Activated T-cell treated with anti-CD3 and anti-CD28 coated beads for 48 hours (primary cell): ENCODE measurements around the gene PARL.

Experiments
- DNase-seq: peaks from one replicate; pipeline ENCODE4 v3.0.0-alpha.2; 2020; ENCODE audit warnings: low read depth

PARL gene

DNA sequence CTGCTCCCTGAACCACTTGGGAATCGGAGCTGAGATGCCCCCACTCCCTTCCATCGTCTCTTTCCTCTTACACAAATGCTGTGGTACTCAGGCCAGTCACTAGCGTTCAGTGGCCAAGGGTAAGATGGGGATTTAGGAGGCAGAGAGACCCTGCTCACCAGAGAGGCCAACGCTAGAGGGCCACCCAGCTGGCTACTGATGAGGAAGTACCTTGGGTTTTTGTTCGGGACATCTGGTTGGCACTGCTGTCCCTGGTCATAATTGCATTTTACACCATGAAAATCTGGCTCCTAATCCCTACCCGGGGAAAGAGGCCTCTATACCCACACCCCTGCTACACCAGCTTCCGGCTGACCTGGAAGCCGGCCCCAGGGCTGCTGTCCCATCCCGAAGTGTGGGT, 67.0 kb downstream of the PARL start:
- no peak for DNase-seq

- no peak for DNase-seq
These were observed 67.8 kb downstream of the PARL start for GRCh38 chr3:183816681-183817510.

DNA sequence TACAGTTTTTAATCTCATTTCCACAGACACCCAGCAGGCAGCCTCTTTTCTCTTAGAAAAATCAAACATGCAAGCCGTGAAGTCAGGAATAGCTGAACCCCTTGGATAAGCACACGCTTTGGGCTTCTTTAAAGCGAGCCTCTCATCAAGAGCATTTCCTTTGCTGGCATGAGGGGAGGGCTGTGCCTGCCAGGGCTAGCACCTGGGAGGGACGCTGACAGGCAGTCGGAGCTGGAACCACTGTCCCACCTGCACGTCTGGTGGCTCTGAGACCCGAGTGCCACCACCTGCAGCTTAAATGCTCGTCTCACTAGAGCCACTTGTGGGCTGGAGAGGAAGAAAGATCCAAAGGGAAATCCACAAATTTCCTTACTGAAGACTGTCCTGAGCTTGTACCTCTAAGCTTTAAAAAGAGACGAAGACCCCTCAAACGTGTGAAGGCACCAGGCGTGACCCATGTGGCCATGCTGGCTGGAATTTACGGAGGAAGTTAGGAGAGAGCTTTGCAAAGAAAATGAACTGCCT, 68.7 kb downstream of the PARL start:
- no peak for DNase-seq

- no peak for DNase-seq
These were observed 69.1 kb downstream of the PARL start for GRCh38 chr3:183815563-183815940.

DNA sequence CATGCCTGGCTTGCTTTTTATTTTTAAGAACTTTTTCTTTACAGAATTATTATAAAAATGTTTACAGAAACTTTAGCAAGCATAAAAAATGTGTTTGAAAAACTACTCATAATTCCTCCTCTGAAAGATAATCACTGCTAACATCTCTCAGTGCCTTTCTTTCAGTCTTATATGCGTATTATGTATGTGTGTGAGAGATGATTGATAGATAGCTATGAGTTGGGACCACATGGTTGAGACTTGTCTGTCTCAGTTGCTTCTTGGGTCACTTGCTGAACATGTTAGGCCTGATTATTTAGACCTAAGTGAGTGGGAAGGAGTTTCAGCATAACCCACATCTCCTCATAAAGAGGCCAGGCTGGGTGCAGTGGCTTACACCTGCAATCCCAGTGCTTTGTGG, 70.4 kb downstream of the PARL start:
- DNase-seq = no peak

GRCh38 chr3:183812761-183813445, 71.8 kb downstream of the PARL start:
- DNase-seq = no peak

GRCh38 chr3:183811638-183812037, 73.0 kb downstream of the PARL start:
- no peak for DNase-seq

- no peak for DNase-seq
These were observed 73.8 kb downstream of the PARL start for GRCh38 chr3:183810643-183811594.

DNA sequence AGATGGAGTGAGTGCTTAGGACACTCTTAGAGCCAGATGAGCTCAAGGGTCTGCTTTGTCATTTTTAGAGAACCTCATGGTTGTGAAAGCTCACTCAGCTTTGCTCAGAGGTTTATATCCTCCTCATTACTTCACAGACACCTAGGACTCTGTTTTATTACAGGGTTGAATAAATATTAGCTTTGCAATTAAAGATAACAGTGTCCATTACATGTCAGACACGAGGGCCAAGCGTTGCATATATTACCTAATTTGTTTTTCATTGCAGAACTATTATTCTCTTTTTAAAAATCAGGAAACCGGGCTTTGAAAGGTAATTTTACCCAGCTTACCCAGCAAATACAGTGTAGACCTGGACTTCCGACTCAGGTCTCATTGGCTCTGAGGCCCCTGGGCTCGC, 75.4 kb downstream of the PARL start:
- DNase-seq = no peak

- DNase-seq = no peak
These were observed 76.3 kb downstream of the PARL start for GRCh38 chr3:183808355-183808754.

DNA sequence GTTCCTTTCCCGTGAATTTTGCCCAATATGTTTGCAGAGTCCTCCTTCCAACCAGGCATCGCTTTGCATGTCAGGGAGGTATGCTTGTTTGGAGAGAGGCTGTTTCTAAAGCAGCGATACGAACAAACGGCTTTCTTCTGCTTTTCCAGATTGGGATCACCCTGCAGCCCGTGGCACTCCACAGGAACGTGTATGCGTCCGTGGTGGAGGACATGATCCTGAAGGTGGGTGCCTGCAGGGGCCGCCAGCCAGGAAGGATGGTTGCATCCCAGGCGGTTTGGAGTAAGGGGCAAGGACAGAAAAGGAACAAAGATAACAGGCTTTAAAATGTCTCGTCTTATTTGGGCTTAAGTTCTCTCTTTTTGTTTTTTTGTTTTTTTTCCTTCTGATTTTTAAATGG, 76.8 kb downstream of the PARL start:
- no peak for DNase-seq

- DNase-seq = no peak
These were observed 77.4 kb downstream of the PARL start for GRCh38 chr3:183807209-183807728.

DNA sequence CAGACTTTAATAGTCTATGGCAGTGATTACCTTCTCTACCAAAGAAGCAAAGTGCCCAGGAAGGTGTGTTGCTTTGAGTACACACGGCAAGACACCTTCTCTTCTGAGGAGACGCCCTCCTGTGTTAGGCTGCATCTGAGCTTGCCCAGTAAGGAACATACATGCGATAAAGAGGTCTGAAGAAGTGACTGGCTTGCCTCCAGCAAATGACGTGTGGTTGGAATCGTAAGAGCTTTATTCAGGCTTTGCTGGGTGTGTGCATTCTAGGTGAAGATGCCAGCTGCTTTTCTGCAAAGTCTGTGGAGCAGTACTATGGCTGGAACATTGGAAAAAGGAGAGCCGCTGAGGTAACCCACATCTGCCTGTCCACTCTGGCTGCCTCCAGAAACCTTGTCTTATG, 81.7 kb downstream of the PARL start:
- DNase-seq = no peak

DNA sequence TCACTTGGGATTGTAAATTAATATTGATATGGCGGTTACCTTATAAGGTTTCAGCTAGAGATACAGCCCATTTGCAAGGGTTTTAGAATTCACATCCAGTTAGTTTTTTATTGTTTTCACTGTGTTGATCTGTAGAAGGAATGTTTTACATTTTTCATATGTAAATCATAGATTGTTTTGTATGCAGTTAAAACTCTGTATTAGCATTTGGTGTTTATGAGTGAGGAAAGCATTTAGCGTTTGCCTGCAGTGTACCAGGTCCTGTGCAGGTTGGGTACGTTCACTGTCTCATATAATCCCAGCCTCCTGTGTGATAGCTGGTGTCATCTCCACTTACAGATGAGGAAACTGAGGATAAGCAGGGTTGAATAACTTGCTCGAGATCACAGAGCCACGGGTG, 83.1 kb downstream of the PARL start:
- no peak for DNase-seq

GRCh38 chr3:183800243-183800863, 84.3 kb downstream of the PARL start:
- DNase-seq = no peak

GRCh38 chr3:183799461-183799860, 85.2 kb downstream of the PARL start:
- DNase-seq = no peak

DNA sequence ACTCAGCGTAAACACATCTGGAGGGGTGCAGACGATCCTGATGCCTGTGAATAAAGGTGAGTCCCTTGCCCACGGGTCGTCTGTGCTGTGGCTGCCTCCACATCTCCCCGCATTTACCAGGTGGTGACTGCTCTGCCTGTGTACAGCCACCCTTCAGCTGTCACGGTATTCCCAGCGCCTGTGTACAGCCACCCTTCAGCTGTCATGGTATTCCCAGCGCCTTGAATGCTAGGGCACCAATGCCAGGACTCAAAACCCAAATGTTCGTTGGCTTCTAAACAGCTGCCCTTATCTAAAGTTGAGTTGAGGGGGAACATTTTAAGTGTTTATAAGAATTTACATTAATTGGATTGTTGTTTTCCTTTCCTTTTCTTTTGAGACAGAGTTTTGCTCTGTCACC, 86.7 kb downstream of the PARL start:
- DNase-seq = no peak

- DNase-seq = no peak
These were observed 88.3 kb downstream of the PARL start for GRCh38 chr3:183796372-183796771.

DNA sequence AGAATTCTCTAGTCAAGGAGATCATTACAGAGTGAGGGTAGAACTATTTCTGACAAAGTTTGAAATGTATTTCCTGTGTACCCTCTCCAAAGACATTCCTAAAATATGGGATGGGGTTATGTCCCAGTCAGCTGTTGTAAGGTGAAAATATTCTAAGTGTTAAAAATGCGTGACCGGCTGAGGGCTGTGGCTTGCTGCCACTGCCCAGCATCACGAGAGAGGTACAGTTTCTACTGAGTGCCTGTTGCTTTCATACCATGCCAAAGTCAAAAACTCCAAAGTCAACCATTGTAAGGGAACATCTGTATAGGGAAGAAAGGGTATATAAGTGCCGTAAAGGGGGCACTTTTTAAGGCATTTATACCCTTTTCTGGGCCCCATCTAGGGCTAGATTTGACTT, 90.2 kb downstream of the PARL start:
- no peak for DNase-seq

GRCh38 chr3:183792976-183793375, 91.7 kb downstream of the PARL start:
- no peak for DNase-seq

- no peak for DNase-seq
These were observed 94.0 kb downstream of the PARL start for GRCh38 chr3:183790700-183791099.

- DNase-seq = no peak
These were observed 94.9 kb downstream of the PARL start for GRCh38 chr3:183789826-183790225.
